GM21529 (cell line): ENCODE measurements around the gene LZTS2.

Source experiments
- ATAC-seq: cut with Tn5 transposase; IDR thresholded peaks from one replicate; pipeline ENCODE4 v1.9.1; 2021; ENCODE audit not compliant: unreplicated experiment

LZTS2 gene

GRCh38 chr10:100978901-100979195 is 20.8 kb upstream of the LZTS2 start:
- no peak for ATAC-seq

- no peak for ATAC-seq
These were observed 19.8 kb upstream of the LZTS2 start for GRCh38 chr10:100979791-100980272.

GRCh38 chr10:100980311-100980710 is 19.3 kb upstream of the LZTS2 start:
- ATAC-seq = no peak

- no peak for ATAC-seq
These were observed 18.9 kb upstream of the LZTS2 start for GRCh38 chr10:100980711-100981110.

- no peak for ATAC-seq
These were observed 18.3 kb upstream of the LZTS2 start for GRCh38 chr10:100981178-100981772.

- no peak for ATAC-seq
These were observed 16.4 kb upstream of the LZTS2 start for GRCh38 chr10:100982916-100983830.

- ATAC-seq = no peak
These were observed 15.5 kb upstream of the LZTS2 start for GRCh38 chr10:100983868-100984671.

- ATAC-seq = no peak
These were observed 14.9 kb upstream of the LZTS2 start for GRCh38 chr10:100984672-100985177.

- no peak for ATAC-seq
These were observed 14.3 kb upstream of the LZTS2 start for GRCh38 chr10:100985336-100985735.

GRCh38 chr10:100986623-100986951 is 13.0 kb upstream of the LZTS2 start:
- no peak for ATAC-seq

- ATAC-seq = peak; percentile 91
These were observed 12.5 kb upstream of the LZTS2 start, which contains the start of the genes MRPL43 and TWNK for GRCh38 chr10:100986952-100987684. Gene MRPL43 (minus strand): TSS chr10:100987497. CDS start chr10:100987443, 54 bp downstream. Gene TWNK (plus strand): TSS chr10:100987543. CDS start chr10:100988211, 668 bp downstream.

- no peak for ATAC-seq
These were observed 11.9 kb upstream of the LZTS2 start for GRCh38 chr10:100987685-100988049.

- no peak for ATAC-seq
These were observed 11.4 kb upstream of the LZTS2 start for GRCh38 chr10:100988166-100988565.

- ATAC-seq = no peak
These were observed 10.5 kb upstream of the LZTS2 start for GRCh38 chr10:100989088-100989487.

GRCh38 chr10:100993986-100994708 is 5.5 kb upstream of the LZTS2 start:
- no peak for ATAC-seq

GRCh38 chr10:100995181-100995580 is 4.4 kb upstream of the LZTS2 start:
- no peak for ATAC-seq

GRCh38 chr10:100996678-100997359 is 2.8 kb upstream of the LZTS2 start:
- ATAC-seq = peak; percentile 25

- peak; percentile 34 for ATAC-seq
These were observed 2.0 kb upstream of the LZTS2 start for GRCh38 chr10:100997360-100998182.
